Ishikawa (cell line): ENCODE measurements around the gene APLF.

Source experiments
- CEBPB ChIP-seq: IDR thresholded peaks from 2 replicates; pipeline ENCODE4 v1.6.1; 2012
- CREB1 ChIP-seq: IDR thresholded peaks from 2 replicates; pipeline ENCODE4 v1.6.1; 2012; ENCODE audit warnings: low read depth
- EGR1 ChIP-seq: IDR thresholded peaks from 2 replicates; pipeline ENCODE4 v1.6.1; 2012
- EP300 ChIP-seq: IDR thresholded peaks from 2 replicates; pipeline ENCODE4 v1.6.1; 2012; ENCODE audit warnings: borderline replicate concordance
- FOXM1 ChIP-seq: IDR thresholded peaks from 2 replicates; pipeline ENCODE4 v1.6.1; 2012; ENCODE audit warnings: low read depth, borderline replicate concordance
- NFIC ChIP-seq: IDR thresholded peaks from 2 replicates; pipeline ENCODE4 v1.6.1; 2012
- RAD21 ChIP-seq: IDR thresholded peaks from 2 replicates; pipeline ENCODE4 v1.6.1; 2012; ENCODE audit warnings: low read depth
- TAF1 ChIP-seq: IDR thresholded peaks from 2 replicates; pipeline ENCODE4 v1.6.1; 2012; ENCODE audit warnings: low read depth, mild to moderate bottlenecking
- TCF12 ChIP-seq: IDR thresholded peaks from 2 replicates; pipeline ENCODE4 v1.6.1; 2012; ENCODE audit warnings: low read depth
- TEAD4 ChIP-seq: IDR thresholded peaks from 2 replicates; pipeline ENCODE4 v1.6.1; 2012
- YY1 ChIP-seq: IDR thresholded peaks from 2 replicates; pipeline ENCODE4 v1.6.1; 2012; ENCODE audit warnings: low read depth
- ZBTB7A ChIP-seq: IDR thresholded peaks from 2 replicates; pipeline ENCODE4 v1.6.1; 2012; ENCODE audit warnings: low read depth
- TF ChIP-seq, protein P1 (sequence below): IDR thresholded peaks from 2 replicates; pipeline ENCODE4 v1.6.1; 2012
- TF ChIP-seq, protein P2 (sequence below): IDR thresholded peaks from 2 replicates; pipeline ENCODE4 v1.6.1; 2012; ENCODE audit warnings: low read depth, mild to moderate bottlenecking
- TF ChIP-seq, protein P3 (sequence below): IDR thresholded peaks from 2 replicates; pipeline ENCODE4 v1.6.1; 2012

Gene APLF

DNA sequence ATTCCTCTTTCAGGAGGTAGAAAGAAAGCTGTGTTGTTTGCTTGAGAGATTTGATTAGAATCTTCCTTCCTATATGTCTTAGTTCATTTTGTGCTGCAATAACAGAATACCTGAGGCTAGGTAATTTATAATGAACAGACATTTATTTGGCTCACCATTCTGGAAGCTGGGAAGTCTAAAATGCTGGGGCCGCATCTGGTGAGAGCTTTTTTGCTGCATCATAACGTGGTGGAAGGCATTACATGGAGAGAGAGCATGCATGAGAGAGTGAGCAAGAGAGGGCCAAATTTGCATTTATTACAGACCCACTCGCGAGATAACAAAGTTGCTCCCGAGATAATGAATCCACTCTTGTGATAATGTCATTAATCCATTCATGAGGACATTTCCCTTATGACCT lies 34.4 kb downstream of the APLF start:
- TF ChIP-seq EP300 (no peak), ZBTB7A (no peak), TAF1 (no peak), TCF12 (no peak), CEBPB (no peak), EGR1 (no peak)
- TF ChIP-seq, protein P1, sequence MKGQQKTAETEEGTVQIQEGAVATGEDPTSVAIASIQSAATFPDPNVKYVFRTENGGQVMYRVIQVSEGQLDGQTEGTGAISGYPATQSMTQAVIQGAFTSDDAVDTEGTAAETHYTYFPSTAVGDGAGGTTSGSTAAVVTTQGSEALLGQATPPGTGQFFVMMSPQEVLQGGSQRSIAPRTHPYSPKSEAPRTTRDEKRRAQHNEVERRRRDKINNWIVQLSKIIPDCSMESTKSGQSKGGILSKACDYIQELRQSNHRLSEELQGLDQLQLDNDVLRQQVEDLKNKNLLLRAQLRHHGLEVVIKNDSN = no peak

DNA sequence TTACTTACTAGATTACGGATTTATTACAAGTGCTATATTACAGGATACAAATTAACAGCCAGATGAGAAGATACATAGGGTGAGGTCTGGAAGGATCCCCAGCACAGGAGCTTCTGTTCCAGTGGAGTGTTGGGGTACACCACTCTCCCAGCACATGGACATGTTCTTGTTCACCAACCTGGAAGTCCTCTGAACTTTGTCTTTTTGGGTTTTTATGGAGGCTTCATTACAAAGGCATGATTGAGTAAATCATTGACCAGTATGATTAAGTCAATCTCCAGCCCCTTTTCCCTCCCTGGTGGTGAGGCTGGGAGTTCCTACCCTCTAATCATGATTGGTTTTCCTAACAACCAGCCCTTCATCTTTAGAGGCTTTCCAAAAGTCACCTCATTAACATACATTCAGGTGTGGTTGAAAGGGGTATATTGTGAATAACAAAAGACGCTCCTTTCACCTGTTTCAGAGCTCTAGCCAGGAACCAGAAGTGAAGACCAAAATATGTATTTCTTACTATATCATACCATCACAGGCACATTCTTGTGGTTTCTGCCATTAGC lies 38.3 kb downstream of the APLF start:
- TF ChIP-seq FOXM1 (no peak), EGR1 (no peak), TCF12 (no peak), CEBPB (no peak), NFIC (no peak), RAD21 (no peak), TEAD4 (no peak), CREB1 (no peak), TAF1 (no peak), YY1 (no peak)
- TF ChIP-seq, protein P2, sequence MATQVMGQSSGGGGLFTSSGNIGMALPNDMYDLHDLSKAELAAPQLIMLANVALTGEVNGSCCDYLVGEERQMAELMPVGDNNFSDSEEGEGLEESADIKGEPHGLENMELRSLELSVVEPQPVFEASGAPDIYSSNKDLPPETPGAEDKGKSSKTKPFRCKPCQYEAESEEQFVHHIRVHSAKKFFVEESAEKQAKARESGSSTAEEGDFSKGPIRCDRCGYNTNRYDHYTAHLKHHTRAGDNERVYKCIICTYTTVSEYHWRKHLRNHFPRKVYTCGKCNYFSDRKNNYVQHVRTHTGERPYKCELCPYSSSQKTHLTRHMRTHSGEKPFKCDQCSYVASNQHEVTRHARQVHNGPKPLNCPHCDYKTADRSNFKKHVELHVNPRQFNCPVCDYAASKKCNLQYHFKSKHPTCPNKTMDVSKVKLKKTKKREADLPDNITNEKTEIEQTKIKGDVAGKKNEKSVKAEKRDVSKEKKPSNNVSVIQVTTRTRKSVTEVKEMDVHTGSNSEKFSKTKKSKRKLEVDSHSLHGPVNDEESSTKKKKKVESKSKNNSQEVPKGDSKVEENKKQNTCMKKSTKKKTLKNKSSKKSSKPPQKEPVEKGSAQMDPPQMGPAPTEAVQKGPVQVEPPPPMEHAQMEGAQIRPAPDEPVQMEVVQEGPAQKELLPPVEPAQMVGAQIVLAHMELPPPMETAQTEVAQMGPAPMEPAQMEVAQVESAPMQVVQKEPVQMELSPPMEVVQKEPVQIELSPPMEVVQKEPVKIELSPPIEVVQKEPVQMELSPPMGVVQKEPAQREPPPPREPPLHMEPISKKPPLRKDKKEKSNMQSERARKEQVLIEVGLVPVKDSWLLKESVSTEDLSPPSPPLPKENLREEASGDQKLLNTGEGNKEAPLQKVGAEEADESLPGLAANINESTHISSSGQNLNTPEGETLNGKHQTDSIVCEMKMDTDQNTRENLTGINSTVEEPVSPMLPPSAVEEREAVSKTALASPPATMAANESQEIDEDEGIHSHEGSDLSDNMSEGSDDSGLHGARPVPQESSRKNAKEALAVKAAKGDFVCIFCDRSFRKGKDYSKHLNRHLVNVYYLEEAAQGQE = no peak
- TF ChIP-seq, protein P3, sequence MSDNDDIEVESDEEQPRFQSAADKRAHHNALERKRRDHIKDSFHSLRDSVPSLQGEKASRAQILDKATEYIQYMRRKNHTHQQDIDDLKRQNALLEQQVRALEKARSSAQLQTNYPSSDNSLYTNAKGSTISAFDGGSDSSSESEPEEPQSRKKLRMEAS = no peak
- TF ChIP-seq, protein P1 = no peak

DNA sequence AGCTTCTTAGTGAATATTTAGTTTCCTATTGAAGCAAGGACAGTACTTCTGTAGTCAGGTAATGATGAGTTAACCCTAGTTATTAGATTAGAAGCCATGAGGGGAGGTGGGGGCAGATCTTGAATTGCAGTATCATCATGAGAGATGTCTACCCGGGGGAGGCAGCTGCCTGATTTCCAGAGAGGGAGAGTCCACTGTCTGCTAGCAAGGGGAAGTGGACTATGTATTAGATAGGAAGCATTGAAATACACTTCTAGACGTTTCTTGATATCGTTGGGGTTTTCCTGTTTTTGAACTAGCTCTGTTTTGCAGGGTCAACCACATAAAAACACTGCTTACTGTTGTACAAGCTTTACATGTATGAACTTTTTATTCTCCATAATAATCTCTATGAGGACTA lies 38.8 kb downstream of the APLF start:
- no peak for TF ChIP-seq EGR1
- no peak for TF ChIP-seq TAF1
- no peak for TF ChIP-seq ZBTB7A
- no peak for TF ChIP-seq NFIC
- TF ChIP-seq, protein P2 = no peak
- TF ChIP-seq, protein P3 = no peak
- TF ChIP-seq RAD21 = no peak
- TF ChIP-seq CREB1 = no peak
- no peak for TF ChIP-seq YY1

DNA sequence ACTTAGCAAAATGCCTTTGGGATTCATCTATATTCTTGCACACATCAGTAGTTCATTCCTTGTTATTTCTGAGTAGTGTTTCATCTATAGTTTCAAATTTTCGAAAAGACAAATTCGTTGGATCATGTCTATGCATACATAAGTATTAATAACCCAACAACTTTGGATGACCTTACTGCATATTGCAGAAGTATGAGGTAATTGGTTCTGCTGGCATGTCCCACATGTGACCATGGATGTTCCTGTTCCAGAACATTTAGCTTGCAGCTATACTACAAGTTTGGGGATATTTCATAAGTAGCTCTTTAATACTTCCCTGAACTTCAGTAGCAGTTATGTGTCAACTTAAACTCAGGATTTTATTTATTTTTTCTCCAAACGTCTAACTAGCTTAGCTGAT lies 44.9 kb downstream of the APLF start:
- TF ChIP-seq RAD21 (no peak), TEAD4 (no peak), ZBTB7A (no peak)
- TF ChIP-seq, protein P1 = no peak
- TF ChIP-seq, protein P2 = no peak

DNA sequence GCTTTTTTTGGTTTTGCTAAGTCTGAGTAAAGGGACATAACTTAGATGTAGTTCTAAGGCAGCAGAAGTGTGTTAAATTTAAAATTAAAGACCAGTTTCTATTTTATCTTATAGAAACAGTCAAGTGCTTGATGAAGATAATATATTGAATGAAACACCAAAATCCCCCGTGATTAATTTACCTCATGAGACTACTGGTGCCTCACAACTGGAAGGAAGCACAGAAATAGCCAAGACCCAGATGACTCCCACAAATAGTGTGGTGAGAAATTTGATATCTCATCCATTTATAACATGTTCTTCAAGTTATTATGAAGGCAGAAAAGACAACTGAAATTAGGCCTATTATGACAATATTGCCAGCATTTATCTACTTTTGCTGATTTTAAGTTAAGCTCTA lies 45.6 kb downstream of the APLF start:
- TF ChIP-seq, protein P3 = no peak
- TF ChIP-seq TEAD4 (no peak), NFIC (no peak), EP300 (no peak), TCF12 (no peak), TAF1 (no peak), CREB1 (no peak)
- TF ChIP-seq, protein P1 = no peak
- TF ChIP-seq, protein P2 = no peak
